ENCODE measurements around the gene CPXM2. TPM values are rescaled to one million over a fixed set of nuclear protein-coding genes. Genes with fewer than 3 reads are reported as not detected.

CPXM2 gene
- total and polyA plus RNA-seq, 10 of the 15 experiments (the other 5 are each of a cell fraction or from before 2014, with no cell fraction given) = 0.08 to 1.1 (median 0.58) TPM

- TF ChIP-seq ZBTB40 (IDR thresholded peaks at IDR 0.05; ENCODE audit: borderline replicate concordance) = no peak
- no peak for TF ChIP-seq RUNX3 (IDR thresholded peaks at IDR 0.05; ENCODE audit: low read length)
- TF ChIP-seq PAX8 (IDR thresholded peaks at IDR 0.05) = no peak
- no peak for TF ChIP-seq FOXK2 (IDR thresholded peaks at IDR 0.05)
- no peak for TF ChIP-seq TARDBP (IDR thresholded peaks at IDR 0.05; ENCODE audit: borderline replicate concordance)
- TF ChIP-seq MXI1 (IDR thresholded peaks at IDR 0.05; ENCODE audit: low read depth, low read length) = no peak
- no peak for TF ChIP-seq JUND (IDR thresholded peaks at IDR 0.05; ENCODE audit: low read depth, low read length)
Observed at GRCh38 chr10:123721441-123722049, 170.1 kb downstream of the CPXM2 start (continued).

- no TSS peak for BruUV-seq (replicated peaks)
- TF ChIP-seq FOXM1 (IDR thresholded peaks at IDR 0.05; ENCODE audit: low read depth, low read length) (no peak), EP300 (IDR thresholded peaks at IDR 0.05; ENCODE audit: borderline replicate concordance in 1 of 2, control insufficient read depth in 1 of 2, low read depth in 2 of 2, low read length in 2 of 2) (no peak), CHD2 (IDR thresholded peaks at IDR 0.05; ENCODE audit: borderline replicate concordance, low read depth, low read length) (no peak), POU2F2 (IDR thresholded peaks at IDR 0.05; ENCODE audit: borderline replicate concordance, low read depth, low read length) (no peak), MYC (IDR thresholded peaks at IDR 0.05; ENCODE audit: insufficient read depth, insufficient read length, insufficient replicate concordance, low read length, severe bottlenecking) (no peak), GATAD2B (conservative IDR thresholded peaks at IDR 0.05; ENCODE audit: low read depth) (no peak), EED (IDR thresholded peaks at IDR 0.05; ENCODE audit: low read depth) (no peak), NFYB (IDR thresholded peaks at IDR 0.05; ENCODE audit: insufficient read depth, low read depth, low read length) (no peak), HCFC1 (IDR thresholded peaks at IDR 0.05; ENCODE audit: low read length) (no peak), SREBF1 (IDR thresholded peaks at IDR 0.05; ENCODE audit: low read length) (no peak)
Observed at GRCh38 chr10:123720536-123720935, 171.1 kb downstream of the CPXM2 start.

More at GRCh38 chr10:123720536-123720935, 171.1 kb downstream of the CPXM2 start:
- Histone ChIP-seq H3K4me2 (ENCODE audit: control insufficient read depth, insufficient read depth) (no peak overlapping the region), H3K27ac (ENCODE audit: control insufficient read depth, insufficient read depth) (no peak overlapping the region), H3K36me3 (ENCODE audit: control insufficient read depth in 2 of 2, insufficient read depth in 2 of 2, low read length in 1 of 2) (no peaks in the 10 kb centered on the region), H3K9me3 (replicated peaks; ENCODE audit: control insufficient read depth, insufficient read depth, low read length) (no peaks in the 10 kb centered on the region), H3K27me3 (replicated peaks in 1 of 2; ENCODE audit: control insufficient read depth in 2 of 2, insufficient read depth in 2 of 2, low read length in 1 of 2) (no peaks in the 10 kb centered on the region), H4K20me1 (ENCODE audit: control insufficient read depth, insufficient read depth) (no peaks in the 10 kb centered on the region), H3K9ac (ENCODE audit: control insufficient read depth, insufficient read depth, low read length) (no peak overlapping the region), H3K79me2 (ENCODE audit: control insufficient read depth, insufficient read depth, low read length) (no peaks in the 10 kb centered on the region), H3K4me3 (no peak overlapping the region), H2AFZ (ENCODE audit: control insufficient read depth, low read depth, low read length) (no peak overlapping the region), H3K4me1 (ENCODE audit: control insufficient read depth, insufficient read depth, low read length) (no peaks in the 10 kb centered on the region)
- DNase-seq (ENCODE audit: low read depth, low spot score) (no peak), ATAC-seq (no peak), FAIRE-seq (no peak)
- intact Hi-C loops (cut with micrococcal nuclease; ENCODE audit: unreplicated experiment) (no loop called here), in situ Hi-C loops (cut with MboI) (no loop called here)
- POLR2A ChIA-PET = no interaction called here
- CTCF ChIA-PET = no interaction called here
- WGBS (ENCODE audit: insufficient coverage, insufficient replicate concordance, low lambda C conversion rate, missing lambda C conversion rate) = 4% methylated on average over 3 of the region's 3 CpGs
- SMC1A ChIA-PET (ENCODE audit: uncharacterized antibody, unreplicated experiment) = interaction anchor here (0.8 to 1.0 kb wide), 2 partner anchors 11 to 12 kb away, joined by 3 read pairs; no protein-coding TSS in a partner anchor
- RAD21 ChIA-PET (ENCODE audit: unreplicated experiment) = interaction anchor here (1.1 kb wide), 1 partner anchor 17 kb away, joined by 3 read pairs; no protein-coding TSS in a partner anchor
